SU-DHL-6 (cell line): ENCODE measurements around the gene VARS2.

Experiments
- CTCF ChIP-seq: fragments of 200-600 bp; sonication (generic); IDR thresholded peaks from one replicate; pipeline ENCODE4 v1.5.1; 2017; ENCODE audit warnings: antibody characterized with exemption, mild to moderate bottlenecking, low read length, moderate library complexity; ENCODE audit not compliant: insufficient read depth, poor library complexity, severe bottlenecking
- EZH2phosphoT487 ChIP-seq: fragments of 200-600 bp; sonication (generic), shearing (Covaris generic); conservative IDR thresholded peaks from 2 replicates; pipeline ENCODE4 v1.6.1; 2018; ENCODE audit warnings: mild to moderate bottlenecking, antibody characterized with exemption, low read length, moderate library complexity, mixed read lengths

- TF ChIP-seq EZH2phosphoT487: no peak
- TF ChIP-seq CTCF: no peak
Measured at GRCh38 chr6:30962716-30963115, 48.7 kb downstream of the VARS2 start.
